GM19193 (cell line): ENCODE measurements around the gene DEAF1.

ENCODE experiments used
- POLR2A ChIP-seq: IDR thresholded peaks from 4 replicates; pipeline ENCODE4 v1.6.1; 2011; ENCODE audit not compliant: insufficient read depth, insufficient read length; ENCODE audit errors: extremely low read depth

Gene DEAF1

DNA sequence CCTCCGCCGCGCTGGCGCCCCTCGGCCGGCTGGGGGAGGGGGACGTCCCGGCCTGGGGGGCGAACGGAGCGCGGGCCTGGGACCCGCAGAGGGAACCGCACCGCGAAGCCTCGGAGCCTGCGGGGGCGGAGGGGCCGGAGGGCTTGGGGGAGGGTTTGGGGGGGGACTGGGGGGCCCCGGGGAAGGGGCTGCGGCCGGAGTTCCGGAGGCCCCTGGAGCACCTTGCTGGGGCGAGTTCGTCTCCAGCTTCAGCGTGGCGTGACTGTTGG, 67.8 kb downstream of the DEAF1 start:
- TF ChIP-seq POLR2A: no peak

DNA sequence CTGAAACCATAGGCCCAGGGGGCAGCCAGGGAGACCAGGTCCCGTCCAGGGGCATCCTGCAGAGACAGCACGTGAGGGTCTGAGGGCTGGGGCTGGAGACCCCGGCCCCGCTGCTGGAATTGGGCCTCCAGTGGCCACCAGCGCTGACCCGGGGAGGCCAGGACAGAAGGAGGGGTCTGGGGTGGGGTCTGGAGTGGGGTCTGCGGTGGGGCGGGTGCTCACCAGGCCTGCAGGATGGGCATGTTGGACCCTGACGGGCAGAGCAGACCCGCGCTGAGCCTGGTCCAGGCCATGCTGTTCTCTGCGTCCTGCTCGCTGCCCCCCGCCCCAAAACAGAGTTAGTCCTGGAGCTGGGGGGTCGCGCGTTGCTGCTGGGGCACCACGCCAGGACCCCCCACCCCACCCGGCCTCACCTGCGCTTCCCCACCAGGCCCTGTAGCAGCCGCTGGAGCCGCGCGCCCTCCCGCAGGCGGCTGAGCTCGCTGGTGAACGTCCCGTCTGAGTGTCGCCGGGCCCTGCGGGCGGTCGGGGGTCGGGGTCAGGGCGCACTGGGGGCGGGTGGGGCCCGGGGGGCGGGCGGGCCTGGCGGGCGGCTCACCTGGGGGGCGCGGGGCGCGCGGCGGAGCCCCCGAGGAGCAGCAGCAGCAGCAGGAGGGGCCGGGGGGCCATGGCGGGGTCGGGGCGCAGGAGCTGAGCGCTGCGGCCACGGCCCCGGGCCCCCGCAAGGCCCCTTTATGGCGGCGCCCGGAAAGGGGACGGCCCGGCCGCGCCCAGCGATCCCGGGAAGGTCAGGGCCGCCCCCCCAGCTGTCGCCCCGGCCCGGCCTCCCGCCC, 68.3 kb downstream of the DEAF1 start, which contains the start of gene SCT:
SCT (minus strand) TSS at position 707 of the 833 bp plus-strand sequence; CDS start at position 669, 38 bp downstream.
- TF ChIP-seq POLR2A: no peak

DNA sequence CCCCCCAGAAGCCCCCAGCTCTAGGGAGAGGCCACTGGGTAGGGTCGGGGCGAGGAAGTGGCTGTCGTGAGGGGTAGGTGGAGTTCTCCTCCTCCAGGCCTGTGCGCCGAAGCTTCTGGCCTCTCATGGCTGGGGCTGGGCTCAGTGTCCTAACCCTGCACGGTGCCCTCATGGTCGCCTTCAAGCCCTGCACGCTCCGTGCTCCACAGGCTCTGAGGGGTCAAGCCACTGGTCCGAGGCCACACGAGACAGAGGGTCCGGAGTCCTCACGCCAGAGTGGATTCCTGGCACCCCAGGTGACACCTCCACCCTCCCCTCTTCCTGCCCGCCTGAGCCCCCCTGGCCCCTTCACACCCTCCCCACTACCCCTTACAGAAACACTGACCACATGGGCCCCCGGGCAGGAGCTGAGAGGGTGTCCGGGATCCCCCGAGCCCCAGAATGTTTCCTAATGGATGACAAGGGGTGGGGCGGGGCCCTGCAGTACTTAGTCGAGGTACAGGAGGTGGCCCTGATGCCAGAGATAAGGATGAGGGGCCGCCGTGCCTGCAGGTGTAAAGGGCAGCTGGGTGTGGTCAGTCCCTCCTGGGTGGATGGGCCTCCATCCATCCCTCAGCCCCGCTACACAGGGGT, 69.3 kb downstream of the DEAF1 start:
- TF ChIP-seq POLR2A: no peak

DNA sequence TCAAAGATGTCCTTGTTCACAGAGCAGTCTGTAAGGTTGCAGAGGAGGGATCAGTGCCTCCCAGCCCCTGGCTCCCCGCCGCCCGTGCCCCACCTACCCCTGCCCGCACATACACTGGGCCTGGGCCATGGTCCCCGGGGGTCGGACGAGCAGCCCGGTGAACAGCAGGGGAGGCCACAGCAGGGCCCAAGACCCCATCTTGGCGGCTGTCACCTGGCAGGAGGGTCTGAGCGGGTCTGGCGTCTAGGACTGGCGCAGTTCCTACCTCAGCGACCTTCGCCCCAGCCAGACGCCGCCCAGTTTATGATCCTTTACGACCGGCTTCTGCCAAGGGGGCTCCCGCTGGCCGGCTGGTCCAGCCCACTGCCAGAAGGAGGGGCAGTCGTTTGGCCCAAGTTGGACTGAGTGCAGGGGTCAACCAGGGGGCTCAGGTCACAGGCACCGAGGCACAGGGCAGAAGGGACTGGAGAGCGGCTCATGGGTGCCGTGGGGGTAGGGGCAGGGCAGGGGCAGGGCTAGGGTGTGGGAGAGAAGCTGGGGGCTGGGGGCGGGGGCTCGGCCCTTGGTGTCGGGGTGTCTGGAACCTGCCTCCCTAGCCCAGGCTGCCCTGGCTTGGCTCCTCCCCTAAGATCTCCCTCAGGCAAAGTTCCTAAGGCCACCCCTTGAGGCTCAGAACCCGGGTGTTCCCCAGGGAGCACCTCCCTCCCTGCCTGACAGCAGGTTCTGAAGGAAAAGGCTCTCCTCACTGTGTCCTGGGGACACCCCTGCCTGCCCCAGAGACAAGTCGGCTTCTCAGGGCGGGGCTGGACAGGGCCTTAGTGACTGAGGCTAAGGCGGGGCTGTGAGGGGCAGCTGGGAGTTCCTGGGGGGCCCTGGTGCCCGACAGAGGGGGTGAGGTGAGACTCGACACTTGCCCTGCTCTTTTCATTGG, 70.1 kb downstream of the DEAF1 start, which contains the start of gene CDHR5:
CDHR5 (minus strand) TSS at position 251 of the 931 bp plus-strand sequence; CDS start at position 198, 53 bp downstream.
- TF ChIP-seq POLR2A: no peak

DNA sequence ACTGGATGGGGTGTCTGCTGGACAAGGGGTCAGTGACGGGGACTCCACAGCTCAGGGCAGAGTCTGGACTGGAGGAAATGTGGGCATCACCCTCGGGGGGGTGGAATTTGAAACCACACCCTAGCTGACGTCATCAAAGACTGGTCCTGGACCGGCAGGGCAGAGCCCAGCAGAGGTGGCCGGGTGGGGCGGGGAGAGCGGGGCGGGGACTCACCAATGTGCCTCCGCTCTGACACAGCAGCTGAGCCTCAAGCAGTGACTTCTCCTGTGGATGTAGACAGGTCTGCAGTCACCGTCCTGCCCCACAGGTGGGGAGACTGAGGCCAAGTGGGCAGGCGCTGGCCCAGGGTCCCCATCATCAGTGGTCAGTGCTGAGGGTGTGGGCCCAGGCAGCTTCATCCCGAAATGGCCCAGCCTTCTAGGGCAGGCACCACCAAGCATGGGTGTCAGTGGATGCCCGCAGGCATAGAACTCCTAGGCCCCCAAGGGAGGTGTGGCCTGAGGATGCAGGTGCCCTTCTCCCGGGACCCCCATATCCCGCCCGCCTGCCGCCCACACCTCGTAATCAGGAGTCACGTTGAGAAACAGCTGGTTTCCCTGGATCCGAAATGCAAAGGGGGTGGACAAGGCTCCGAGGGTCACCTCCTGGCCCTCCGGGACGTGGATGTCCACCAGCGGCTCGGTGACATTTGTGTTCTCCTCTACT, 70.9 kb downstream of the DEAF1 start:
- no peak for TF ChIP-seq POLR2A

DNA sequence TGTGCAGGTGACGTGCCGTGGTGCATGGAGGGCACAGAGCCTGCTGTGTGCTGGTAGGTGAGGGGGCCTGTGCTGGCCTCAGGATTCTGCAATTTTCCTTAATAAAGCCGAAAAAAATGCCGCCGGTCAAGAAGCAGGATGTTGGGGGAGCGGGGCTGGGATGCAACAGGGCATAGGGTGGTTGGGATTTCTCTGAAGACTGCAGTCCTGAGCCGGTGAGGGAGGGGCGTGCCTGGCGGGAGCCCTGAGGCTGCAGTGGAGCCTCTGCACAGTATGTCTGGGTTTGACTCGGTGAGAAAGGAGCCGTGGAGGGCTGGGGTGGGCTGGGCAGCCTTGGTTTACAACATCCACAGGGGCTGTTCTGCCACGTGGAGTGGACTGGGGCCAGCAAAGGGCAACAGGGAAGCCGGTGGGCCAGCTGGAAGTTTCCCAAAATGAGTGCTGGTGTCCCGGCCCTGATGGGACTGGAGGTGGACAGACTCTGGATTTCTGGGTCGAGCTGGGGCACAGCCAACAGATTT, 71.6 kb downstream of the DEAF1 start:
- no peak for TF ChIP-seq POLR2A

DNA sequence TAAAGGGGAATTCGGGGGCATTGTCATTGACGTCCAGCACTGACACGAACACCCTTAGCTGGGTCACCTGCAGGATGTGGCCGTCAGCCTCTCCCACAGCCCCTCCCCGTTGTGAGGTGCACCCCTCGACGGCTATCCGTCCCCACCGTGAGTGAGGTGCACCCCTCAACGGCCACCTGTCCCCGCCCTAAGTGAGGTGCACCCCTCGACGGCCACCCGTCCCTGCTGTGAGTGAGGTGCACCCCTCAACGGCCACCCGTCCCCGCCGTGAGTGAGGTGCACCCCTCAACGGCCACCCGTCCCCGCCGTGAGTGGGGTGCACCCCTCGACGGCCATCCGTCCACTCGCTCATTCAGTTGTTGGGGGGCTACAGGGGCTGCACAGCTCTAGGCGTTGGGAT, 73.2 kb downstream of the DEAF1 start:
- TF ChIP-seq POLR2A: no peak

DNA sequence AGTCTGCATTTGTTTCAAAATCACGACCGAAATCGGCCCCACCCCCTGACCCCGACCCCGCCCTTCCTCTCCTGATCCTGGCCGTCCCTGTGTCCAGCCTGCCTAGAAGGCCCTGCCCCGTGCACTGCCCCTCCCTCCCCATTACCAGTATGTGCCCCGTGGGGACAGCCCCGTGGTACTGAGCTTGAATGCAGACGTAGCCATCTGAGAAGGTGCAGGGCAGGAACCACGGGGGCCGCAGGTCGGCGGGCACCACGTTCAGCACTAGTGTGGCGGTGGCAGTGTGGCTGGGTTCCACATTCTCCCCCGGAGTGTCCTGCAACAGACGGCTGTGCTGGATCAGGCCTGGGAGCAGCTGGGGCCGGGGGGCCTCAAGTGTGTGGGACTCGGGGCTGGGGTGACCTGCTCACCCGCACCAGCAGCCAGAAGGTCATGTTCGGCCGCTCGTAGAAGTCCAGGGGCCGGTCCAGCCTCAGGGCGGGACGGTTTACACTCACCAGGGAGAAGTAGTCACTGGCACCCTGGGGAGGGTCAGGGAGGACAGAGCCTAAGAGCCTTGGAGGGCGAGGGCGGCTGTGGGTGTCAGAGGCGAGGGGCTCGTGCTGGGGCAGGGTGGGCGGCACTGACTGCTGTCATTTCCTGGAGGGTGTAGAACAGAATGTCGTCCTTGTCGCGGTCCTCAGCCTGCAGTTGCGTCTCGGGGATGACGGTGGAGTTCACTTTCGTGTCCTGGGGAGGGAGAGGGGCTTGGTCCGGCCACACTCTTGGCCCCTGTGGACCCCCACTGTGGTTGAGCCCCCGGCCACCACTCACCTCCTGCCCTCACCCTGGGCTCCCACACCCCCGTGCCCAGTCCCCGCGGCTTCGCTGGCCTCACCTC, 73.8 kb downstream of the DEAF1 start:
- TF ChIP-seq POLR2A: no peak

DNA sequence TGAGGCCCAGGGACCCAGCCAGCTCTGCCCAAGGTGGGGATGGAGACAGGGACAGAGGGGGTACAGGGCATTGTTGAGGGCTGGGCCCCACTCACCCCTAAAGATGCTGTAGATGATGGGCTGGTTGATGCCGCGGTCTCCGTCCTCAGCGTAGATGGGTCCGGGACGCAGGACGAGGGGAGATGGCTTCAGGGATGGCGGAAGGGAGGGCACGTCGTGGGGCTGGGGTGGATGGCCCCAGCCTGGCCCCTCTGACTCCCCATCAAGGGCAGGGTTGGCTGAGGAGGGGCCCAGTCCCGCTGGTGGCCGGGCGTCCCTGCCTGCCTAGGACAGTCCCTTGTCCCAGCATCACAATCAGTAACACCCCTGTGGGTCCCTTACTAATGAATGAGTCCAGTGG, 74.8 kb downstream of the DEAF1 start:
- TF ChIP-seq POLR2A: no peak

DNA sequence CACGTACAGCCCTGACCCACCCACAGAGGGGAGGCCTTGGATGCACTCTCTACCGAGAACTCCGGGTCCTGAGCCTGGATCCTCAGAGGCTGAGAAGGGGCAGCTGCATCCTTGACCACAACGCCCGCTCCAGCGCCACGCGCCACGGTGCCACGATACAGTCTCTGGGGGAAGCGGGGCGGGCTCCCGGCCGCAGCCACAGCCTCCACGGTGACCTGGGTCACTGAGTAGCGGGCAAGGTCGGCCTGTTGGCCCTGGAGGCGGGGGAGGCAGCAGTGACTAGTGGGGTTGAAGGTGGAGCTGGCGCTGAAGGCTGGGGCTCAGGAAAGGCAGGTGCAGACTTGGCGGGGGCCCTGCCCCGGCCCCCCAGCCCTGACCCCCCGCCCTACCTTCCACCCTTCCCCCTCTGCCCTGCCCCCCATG, 75.4 kb downstream of the DEAF1 start:
- TF ChIP-seq POLR2A: no peak

DNA sequence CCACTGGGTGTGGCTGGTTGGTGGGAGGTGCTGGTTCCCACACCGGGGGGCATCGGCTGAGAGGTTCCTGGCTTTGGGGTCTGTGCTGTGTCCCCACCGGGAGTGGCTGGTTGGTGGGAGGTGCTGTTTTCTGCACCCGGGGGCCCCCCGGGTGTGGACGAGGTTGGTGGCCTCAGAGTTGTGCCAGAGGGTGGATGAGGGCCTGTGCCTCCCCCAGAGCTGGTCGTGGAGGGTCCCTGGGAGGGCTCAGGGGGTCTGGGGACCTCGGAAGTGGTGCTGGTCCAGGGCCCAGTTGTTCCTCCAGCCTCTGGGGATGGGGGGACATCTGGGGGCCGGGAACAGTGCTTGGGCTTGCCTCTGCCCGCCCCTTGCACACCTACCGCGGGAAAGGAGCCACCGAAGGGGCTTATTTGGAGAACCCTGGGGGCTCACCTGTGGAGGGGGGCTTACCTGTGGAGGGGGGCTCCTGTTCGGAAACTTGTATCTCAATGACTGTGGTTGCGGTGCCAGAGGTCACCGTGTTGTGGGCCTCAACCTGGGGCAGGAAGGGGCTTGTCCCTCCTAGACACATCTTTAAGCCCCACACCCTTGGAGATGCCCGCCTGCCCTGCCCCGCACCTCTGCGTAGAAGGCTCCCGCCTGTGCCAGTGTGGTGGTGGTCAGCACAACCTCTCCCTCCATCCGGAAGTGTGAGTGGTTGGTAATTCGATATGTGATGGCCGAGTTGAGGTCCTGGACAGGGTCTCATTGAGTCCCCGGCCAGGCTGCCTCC, 76.0 kb downstream of the DEAF1 start:
- TF ChIP-seq POLR2A: no peak

DNA sequence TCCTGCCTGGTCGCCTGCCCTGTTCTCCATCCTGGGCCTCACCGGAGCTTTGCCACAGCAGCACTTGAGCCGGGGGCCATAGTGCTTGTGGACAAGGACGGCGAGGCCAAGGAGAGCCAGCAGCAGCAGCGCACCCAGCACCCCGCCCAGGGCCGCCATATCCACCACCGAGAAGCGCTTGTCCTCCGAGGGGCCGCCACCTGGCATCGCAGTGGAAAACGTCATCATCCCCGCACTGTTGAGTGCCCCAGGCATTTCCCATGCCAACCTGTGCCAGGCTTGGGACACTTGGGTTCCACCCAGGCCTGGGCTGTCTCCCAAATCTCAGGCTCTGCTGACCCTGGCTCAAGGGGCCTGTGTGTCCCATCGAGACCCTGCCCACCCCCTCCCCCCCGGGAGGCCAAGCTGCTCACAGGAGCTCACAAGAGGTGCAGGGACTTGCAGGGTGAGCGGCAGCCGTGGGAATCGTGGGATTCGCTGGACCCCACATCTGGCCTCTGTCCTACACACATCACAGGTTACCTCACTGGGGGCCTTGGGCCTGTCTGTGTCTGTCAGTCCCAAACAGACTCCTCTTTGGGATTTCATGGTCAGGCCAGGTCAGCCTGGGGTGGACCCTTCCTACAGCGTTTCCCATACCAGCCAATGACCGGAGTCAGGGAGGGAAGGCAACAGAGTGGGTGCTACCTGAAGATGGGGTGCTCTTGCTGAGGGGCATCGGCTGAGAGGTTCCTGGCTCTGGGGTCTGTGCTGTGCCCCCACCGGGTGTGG, 76.9 kb downstream of the DEAF1 start:
- no peak for TF ChIP-seq POLR2A
